ENCODE data around the gene CAMTA1. TPM values are rescaled to one million over a fixed set of nuclear protein-coding genes. Genes with fewer than 3 reads are reported as not detected.
"Not testable (repeated sequence)": the region's sequence is repeated elsewhere in the genome, so short reads cannot be mapped to it uniquely, and the experiment has no call there.

The CAMTA1 gene, protein sequence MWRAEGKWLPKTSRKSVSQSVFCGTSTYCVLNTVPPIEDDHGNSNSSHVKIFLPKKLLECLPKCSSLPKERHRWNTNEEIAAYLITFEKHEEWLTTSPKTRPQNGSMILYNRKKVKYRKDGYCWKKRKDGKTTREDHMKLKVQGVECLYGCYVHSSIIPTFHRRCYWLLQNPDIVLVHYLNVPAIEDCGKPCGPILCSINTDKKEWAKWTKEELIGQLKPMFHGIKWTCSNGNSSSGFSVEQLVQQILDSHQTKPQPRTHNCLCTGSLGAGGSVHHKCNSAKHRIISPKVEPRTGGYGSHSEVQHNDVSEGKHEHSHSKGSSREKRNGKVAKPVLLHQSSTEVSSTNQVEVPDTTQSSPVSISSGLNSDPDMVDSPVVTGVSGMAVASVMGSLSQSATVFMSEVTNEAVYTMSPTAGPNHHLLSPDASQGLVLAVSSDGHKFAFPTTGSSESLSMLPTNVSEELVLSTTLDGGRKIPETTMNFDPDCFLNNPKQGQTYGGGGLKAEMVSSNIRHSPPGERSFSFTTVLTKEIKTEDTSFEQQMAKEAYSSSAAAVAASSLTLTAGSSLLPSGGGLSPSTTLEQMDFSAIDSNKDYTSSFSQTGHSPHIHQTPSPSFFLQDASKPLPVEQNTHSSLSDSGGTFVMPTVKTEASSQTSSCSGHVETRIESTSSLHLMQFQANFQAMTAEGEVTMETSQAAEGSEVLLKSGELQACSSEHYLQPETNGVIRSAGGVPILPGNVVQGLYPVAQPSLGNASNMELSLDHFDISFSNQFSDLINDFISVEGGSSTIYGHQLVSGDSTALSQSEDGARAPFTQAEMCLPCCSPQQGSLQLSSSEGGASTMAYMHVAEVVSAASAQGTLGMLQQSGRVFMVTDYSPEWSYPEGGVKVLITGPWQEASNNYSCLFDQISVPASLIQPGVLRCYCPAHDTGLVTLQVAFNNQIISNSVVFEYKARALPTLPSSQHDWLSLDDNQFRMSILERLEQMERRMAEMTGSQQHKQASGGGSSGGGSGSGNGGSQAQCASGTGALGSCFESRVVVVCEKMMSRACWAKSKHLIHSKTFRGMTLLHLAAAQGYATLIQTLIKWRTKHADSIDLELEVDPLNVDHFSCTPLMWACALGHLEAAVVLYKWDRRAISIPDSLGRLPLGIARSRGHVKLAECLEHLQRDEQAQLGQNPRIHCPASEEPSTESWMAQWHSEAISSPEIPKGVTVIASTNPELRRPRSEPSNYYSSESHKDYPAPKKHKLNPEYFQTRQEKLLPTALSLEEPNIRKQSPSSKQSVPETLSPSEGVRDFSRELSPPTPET (N-terminal part only)
- 10 to 100 TPM; 81.9 to 89.8 (median 88.0) TPM for polyA plus RNA-seq (ENCODE audit: insufficient read length in 3 of 3)
- long read RNA-seq, donor 1, transcript CAMTA1-208 (4 exons, 567 nt): major isoform, 53 of 95 reads
- long read RNA-seq, donor 1, transcript CAMTA1-209 (4 exons, 863 nt): minor isoform, 11 of 95 reads
- long read RNA-seq, donor 1, transcript CAMTA1-213 (3 exons, 538 nt): minor isoform, 20 of 95 reads
- long read RNA-seq, donor 1, partial matches to known transcripts: 7 of 95 reads
- long read RNA-seq, donor 1, other reads (novel, unspliced or antisense): 0 of 95 reads
- long read RNA-seq, donor 2, transcript CAMTA1-209 (4 exons, 863 nt): minor isoform, 9 of 95 reads
- long read RNA-seq, donor 2, transcript CAMTA1-208 (4 exons, 567 nt): major isoform, 61 of 95 reads
- long read RNA-seq, donor 2, transcript CAMTA1-213 (3 exons, 538 nt): minor isoform, 21 of 95 reads
- long read RNA-seq, donor 2, partial matches to known transcripts: 0 of 95 reads
- long read RNA-seq, donor 2, other reads (novel, unspliced or antisense): 0 of 95 reads
- long read RNA-seq, donor 3, transcript CAMTA1-213 (3 exons, 538 nt): minor isoform, 28 of 123 reads
- long read RNA-seq, donor 3, transcript CAMTA1-208 (4 exons, 567 nt): major isoform, 67 of 123 reads
- long read RNA-seq, donor 3, transcript CAMTA1-202 (5 exons, 431 nt): minor isoform, 13 of 123 reads
- long read RNA-seq, donor 3, transcript CAMTA1-209 (4 exons, 863 nt): minor isoform, 14 of 123 reads
- long read RNA-seq, donor 3, partial matches to known transcripts: 0 of 123 reads
- long read RNA-seq, donor 3, other reads (novel, unspliced or antisense): 0 of 123 reads
- long read RNA-seq, donor 4, transcript CAMTA1-213 (3 exons, 538 nt): minor isoform, 15 of 76 reads
- long read RNA-seq, donor 4, transcript CAMTA1-208 (4 exons, 567 nt): major isoform, 48 of 76 reads
- long read RNA-seq, donor 4, transcript CAMTA1-209 (4 exons, 863 nt): minor isoform, 8 of 76 reads
- long read RNA-seq, donor 4, transcript CAMTA1-202 (5 exons, 431 nt): minor isoform, 5 of 76 reads
- long read RNA-seq, donor 4, partial matches to known transcripts: 0 of 76 reads
- long read RNA-seq, donor 4, other reads (novel, unspliced or antisense): 0 of 76 reads
- long read RNA-seq, donor 5: 0 reads
- long read RNA-seq, donor 6, transcript CAMTA1-213 (3 exons, 538 nt): minor isoform, 21 of 110 reads
- long read RNA-seq, donor 6, transcript CAMTA1-202 (5 exons, 431 nt): minor isoform, 11 of 110 reads
- long read RNA-seq, donor 6, transcript CAMTA1-209 (4 exons, 863 nt): minor isoform, 12 of 110 reads
- long read RNA-seq, donor 6, transcript CAMTA1-208 (4 exons, 567 nt): major isoform, 49 of 110 reads
- long read RNA-seq, donor 6, partial matches to known transcripts: 17 of 110 reads
- long read RNA-seq, donor 6, other reads (novel, unspliced or antisense): 0 of 110 reads
- long read RNA-seq, donor 7, transcript CAMTA1-209 (4 exons, 863 nt): minor isoform, 15 of 125 reads
- long read RNA-seq, donor 7, transcript CAMTA1-213 (3 exons, 538 nt): minor isoform, 28 of 125 reads
- long read RNA-seq, donor 7, transcript CAMTA1-208 (4 exons, 567 nt): major isoform, 57 of 125 reads
- long read RNA-seq, donor 7, transcript CAMTA1-202 (5 exons, 431 nt): minor isoform, 10 of 125 reads
- long read RNA-seq, donor 7, partial matches to known transcripts: 13 of 125 reads
- long read RNA-seq, donor 7, other reads (novel, unspliced or antisense): 0 of 125 reads
- long read RNA-seq, donor 8, transcript CAMTA1-202 (5 exons, 431 nt): minor isoform, 13 of 170 reads
- long read RNA-seq, donor 8, transcript CAMTA1-208 (4 exons, 567 nt): major isoform, 91 of 170 reads
- long read RNA-seq, donor 8, transcript CAMTA1-213 (3 exons, 538 nt): minor isoform, 41 of 170 reads
- long read RNA-seq, donor 8, transcript CAMTA1-209 (4 exons, 863 nt): minor isoform, 12 of 170 reads
- long read RNA-seq, donor 8, partial matches to known transcripts: 13 of 170 reads
- long read RNA-seq, donor 8, other reads (novel, unspliced or antisense): 0 of 170 reads
- long read RNA-seq, donor 9, transcript CAMTA1-208 (4 exons, 567 nt): major isoform, 36 of 83 reads
- long read RNA-seq, donor 9, transcript CAMTA1-202 (5 exons, 431 nt): minor isoform, 6 of 83 reads
- long read RNA-seq, donor 9, transcript CAMTA1-213 (3 exons, 538 nt): minor isoform, 21 of 83 reads
- long read RNA-seq, donor 9, transcript CAMTA1-209 (4 exons, 863 nt): minor isoform, 9 of 83 reads
- long read RNA-seq, donor 9, partial matches to known transcripts: 11 of 83 reads
- long read RNA-seq, donor 9, other reads (novel, unspliced or antisense): 0 of 83 reads
- long read RNA-seq, donor 10, transcript CAMTA1-208 (4 exons, 567 nt): major isoform, 66 of 112 reads
- long read RNA-seq, donor 10, transcript CAMTA1-209 (4 exons, 863 nt): minor isoform, 13 of 112 reads
- long read RNA-seq, donor 10, transcript CAMTA1-213 (3 exons, 538 nt): minor isoform, 24 of 112 reads
- long read RNA-seq, donor 10, transcript CAMTA1-202 (5 exons, 431 nt): minor isoform, 9 of 112 reads
- long read RNA-seq, donor 10, partial matches to known transcripts: 0 of 112 reads
- long read RNA-seq, donor 10, other reads (novel, unspliced or antisense): 0 of 112 reads
- long read RNA-seq, donor 11, transcript CAMTA1-213 (3 exons, 538 nt): minor isoform, 19 of 66 reads
- long read RNA-seq, donor 11, transcript CAMTA1-208 (4 exons, 567 nt): major isoform, 37 of 66 reads
- long read RNA-seq, donor 11, transcript CAMTA1-209 (4 exons, 863 nt): minor isoform, 6 of 66 reads
- long read RNA-seq, donor 11, partial matches to known transcripts: 0 of 66 reads
- long read RNA-seq, donor 11, other reads (novel, unspliced or antisense): 0 of 66 reads
- long read RNA-seq, donor 12, transcript CAMTA1-208 (4 exons, 567 nt): major isoform, 19 of 44 reads
- long read RNA-seq, donor 12, transcript CAMTA1-213 (3 exons, 538 nt): minor isoform, 12 of 44 reads
- long read RNA-seq, donor 12, partial matches to known transcripts: 5 of 44 reads
- long read RNA-seq, donor 12, other reads (novel, unspliced or antisense): 0 of 44 reads
- long read RNA-seq, donor 13, transcript CAMTA1-208 (4 exons, 567 nt): major isoform, 116 of 220 reads
- long read RNA-seq, donor 13, transcript CAMTA1-209 (4 exons, 863 nt): minor isoform, 20 of 220 reads
- long read RNA-seq, donor 13, transcript CAMTA1-202 (5 exons, 431 nt): minor isoform, 15 of 220 reads
- long read RNA-seq, donor 13, transcript CAMTA1-213 (3 exons, 538 nt): minor isoform, 40 of 220 reads
- long read RNA-seq, donor 13, partial matches to known transcripts: 28 of 220 reads
- long read RNA-seq, donor 13, other reads (novel, unspliced or antisense): 0 of 220 reads
- long read RNA-seq, donor 14, transcript CAMTA1-209 (4 exons, 863 nt): minor isoform, 7 of 92 reads
- long read RNA-seq, donor 14, transcript CAMTA1-208 (4 exons, 567 nt): major isoform, 48 of 92 reads
- long read RNA-seq, donor 14, transcript CAMTA1-213 (3 exons, 538 nt): minor isoform, 28 of 92 reads
- long read RNA-seq, donor 14, transcript CAMTA1-202 (5 exons, 431 nt): minor isoform, 8 of 92 reads
- long read RNA-seq, donor 14, partial matches to known transcripts: 0 of 92 reads
- long read RNA-seq, donor 14, other reads (novel, unspliced or antisense): 0 of 92 reads
- long read RNA-seq, donor 15, transcript CAMTA1-208 (4 exons, 567 nt): major isoform, 25 of 38 reads
- long read RNA-seq, donor 15, transcript CAMTA1-213 (3 exons, 538 nt): minor isoform, 7 of 38 reads
- long read RNA-seq, donor 15, partial matches to known transcripts: 0 of 38 reads
- long read RNA-seq, donor 15, other reads (novel, unspliced or antisense): 0 of 38 reads
- long read RNA-seq, donor 16, transcript CAMTA1-202 (5 exons, 431 nt): minor isoform, 12 of 273 reads
- long read RNA-seq, donor 16, transcript CAMTA1-213 (3 exons, 538 nt): minor isoform, 57 of 273 reads
- long read RNA-seq, donor 16, transcript CAMTA1-209 (4 exons, 863 nt): minor isoform, 24 of 273 reads
- long read RNA-seq, donor 16, transcript CAMTA1-208 (4 exons, 567 nt): major isoform, 142 of 273 reads
- long read RNA-seq, donor 16, partial matches to known transcripts: 28 of 273 reads
- long read RNA-seq, donor 16, other reads (novel, unspliced or antisense): 7 of 273 reads

DNA sequence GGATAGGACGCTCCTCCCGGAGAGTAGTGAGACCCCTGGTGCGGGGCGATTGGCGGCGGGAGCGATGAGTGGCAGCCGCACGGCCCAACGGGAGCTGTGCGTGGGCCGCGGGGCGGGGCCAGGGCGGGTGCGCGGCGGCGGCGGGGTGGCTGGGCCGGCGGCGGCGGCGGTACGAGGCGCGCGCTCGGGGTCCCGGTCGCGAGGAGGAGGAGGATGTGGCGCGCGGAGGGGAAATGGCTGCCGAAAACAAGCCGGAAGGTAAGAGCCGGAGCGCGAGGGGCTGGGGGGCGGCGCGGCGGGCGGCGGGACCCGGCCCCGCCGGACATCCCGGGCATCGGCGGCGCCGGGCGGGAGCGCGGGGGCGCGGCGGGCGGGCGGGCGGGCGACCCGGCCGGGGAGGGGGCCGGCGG is at the start of gene CAMTA1:
CAMTA1 (plus strand) TSS at position 137 of the 410 bp plus-strand sequence; CDS start at position 214, 77 bp downstream.
- DNase-seq (ENCODE audit: extremely low read depth in 1 of 11, low read depth in 9 of 11, low spot score in 4 of 11): no peak

DNA sequence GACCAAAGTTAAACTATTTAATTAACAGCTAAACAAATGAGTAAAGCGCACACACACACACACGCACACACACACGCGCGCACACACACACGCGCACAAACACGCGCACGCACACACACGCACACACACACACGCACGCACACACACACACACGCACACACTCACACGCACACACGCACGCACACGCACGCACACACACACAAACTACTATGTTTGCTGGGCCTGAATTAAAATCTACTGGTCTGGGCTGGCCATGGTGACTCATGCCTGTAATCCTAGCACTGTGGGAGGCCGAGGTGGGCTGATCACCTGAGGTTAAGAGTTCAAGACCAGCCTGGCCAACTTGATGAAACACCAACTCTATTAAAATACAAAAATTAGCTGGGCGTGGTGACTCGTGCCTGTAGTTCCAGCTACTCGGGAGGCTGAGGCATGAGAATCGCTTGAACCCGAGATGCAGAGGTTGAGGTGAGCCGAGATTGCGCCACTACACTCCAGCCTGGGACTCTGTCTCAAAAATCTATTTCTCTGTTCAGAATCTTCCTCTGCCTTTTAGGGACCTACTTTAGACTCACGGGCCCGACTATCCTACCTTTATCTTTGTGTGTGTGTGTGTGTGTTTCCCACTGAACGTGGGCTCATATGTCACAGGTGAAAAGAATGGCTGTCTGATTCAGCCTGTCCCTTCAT is 46.1 kb upstream of the CAMTA1 start:
- no peak for DNase-seq (ENCODE audit: extremely low read depth in 1 of 11, low read depth in 9 of 11, low spot score in 4 of 11)

DNA sequence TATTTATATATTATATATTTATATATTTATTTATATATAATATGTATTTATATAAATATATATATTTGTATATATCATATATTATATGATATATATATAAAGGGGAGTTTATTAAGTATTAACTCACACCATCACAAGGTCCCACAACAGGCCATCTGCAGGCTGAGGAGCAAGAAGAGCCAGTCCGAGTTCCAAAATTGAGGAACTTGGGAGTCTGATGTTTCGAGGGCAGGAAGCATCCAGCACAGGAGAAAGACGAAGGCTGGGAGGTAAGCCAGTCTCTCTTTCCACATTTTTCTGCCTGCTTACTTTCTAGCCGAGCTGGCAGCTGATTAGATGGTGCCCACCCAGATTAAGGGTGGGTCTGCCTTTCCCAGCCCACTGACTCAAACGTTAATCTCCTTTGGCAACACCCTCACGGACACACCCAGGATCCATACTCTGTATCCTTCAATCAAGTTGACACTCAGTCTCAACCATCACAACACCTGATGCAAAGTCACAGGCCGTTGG is 42.5 kb upstream of the CAMTA1 start:
- not testable (repeated sequence) for DNase-seq (ENCODE audit: extremely low read depth in 1 of 11, low read depth in 9 of 11, low spot score in 4 of 11)

DNA sequence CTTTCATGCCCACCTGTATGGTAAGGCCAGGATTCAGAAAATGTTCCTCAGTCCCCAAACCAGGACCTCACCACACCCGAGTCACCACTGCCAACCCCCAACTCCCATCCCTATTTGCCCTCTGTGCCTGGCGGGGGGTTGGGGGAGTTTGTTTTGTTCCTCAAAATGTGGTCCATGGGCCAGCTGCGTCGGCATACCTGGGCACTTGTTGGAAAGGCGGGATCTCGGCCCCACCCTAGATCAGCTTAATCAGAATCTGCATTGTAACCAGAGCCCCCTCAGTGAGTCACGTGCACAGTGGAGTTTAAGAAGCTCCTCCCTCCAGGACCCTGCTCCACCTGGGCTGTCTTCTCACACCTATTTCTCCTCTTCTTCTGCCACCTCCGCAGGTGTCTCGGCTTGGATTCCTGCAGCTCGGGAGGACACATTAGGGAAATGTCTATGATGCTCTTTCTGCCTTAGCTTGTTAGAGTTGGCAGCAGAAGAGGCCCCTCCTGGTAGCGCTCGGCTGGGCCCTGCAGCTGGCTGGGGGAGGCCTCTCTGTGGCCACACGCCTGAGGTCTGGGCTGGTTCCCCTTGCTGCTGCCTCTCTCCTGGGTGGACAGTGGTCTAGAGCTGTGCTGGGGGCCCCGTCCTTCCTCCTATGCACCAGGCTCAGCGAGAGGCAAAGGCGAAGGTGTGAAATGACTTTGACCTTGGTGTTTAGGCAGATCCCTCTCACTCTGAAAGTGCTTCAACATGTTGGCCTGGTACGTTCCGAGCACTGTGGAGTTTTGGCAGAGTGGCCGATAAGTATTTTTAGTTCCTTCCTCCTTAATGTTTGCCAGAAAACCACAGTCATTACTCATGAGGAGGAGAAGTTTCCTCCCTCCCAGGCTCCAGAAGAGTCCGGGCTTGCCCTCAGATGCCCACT is 41.8 kb upstream of the CAMTA1 start:
- DNase-seq (ENCODE audit: extremely low read depth in 1 of 11, low read depth in 9 of 11, low spot score in 4 of 11): no peak

DNA sequence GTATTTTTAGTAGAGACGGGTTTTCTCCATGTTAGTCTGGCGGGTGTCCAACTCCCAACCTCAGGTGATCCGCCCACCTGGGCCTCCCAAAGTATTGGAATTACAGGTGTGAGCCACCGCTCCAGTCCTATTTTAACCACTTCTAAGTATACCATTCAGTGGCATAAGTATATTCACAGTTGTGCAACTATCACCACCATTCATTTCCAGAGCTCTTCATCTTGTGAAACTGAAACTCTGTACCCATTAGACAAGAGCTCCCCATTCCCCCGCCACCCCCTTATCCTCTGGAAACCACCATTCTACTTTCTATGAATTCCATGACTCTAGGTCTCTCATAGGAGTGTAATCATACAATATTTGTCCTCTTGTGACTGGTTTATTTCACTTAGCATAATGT is 40.2 kb upstream of the CAMTA1 start:
- DNase-seq (ENCODE audit: extremely low read depth in 1 of 11, low read depth in 9 of 11, low spot score in 4 of 11): no peak

DNA sequence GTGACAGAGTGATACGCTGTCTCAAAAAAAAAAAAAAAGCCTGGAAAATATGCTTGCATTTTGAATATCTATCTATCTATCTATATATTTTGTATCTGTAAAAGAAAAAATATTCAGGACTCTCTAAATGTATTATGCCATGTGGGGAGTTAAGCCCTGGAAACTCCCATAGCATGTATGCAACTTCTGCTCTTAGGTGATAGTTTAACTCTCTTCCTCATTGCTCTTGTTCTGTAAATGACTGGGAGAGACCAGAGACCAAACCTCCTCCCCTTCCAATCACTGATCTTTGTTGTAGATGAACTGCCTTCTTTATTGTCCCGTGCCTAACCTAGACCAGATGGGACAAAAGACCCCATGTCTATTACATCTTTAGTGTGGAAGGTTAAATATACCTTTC is 37.6 kb upstream of the CAMTA1 start:
- DNase-seq (ENCODE audit: extremely low read depth in 1 of 11, low read depth in 9 of 11, low spot score in 4 of 11): no peak

DNA sequence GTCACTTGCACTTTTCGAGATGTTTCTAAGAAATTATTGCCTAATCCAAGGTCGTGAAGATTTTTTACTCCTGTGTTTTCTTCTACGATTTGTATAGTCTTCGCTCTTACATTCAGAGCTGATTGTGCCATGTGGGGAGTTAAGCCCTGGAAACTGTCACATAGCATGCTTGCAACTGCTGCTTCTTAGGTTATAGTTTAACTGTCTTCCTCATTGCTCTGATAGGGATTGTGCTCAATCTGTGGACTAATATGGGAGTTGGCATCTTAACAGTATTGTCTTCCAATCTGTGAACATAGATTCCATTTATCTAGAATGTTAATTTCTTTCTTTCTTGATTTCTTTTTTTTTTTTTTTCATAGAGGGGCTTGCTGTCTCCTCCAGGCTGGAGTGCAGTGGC is 34.8 kb upstream of the CAMTA1 start:
- DNase-seq (ENCODE audit: extremely low read depth in 1 of 11, low read depth in 9 of 11, low spot score in 4 of 11): no peak

DNA sequence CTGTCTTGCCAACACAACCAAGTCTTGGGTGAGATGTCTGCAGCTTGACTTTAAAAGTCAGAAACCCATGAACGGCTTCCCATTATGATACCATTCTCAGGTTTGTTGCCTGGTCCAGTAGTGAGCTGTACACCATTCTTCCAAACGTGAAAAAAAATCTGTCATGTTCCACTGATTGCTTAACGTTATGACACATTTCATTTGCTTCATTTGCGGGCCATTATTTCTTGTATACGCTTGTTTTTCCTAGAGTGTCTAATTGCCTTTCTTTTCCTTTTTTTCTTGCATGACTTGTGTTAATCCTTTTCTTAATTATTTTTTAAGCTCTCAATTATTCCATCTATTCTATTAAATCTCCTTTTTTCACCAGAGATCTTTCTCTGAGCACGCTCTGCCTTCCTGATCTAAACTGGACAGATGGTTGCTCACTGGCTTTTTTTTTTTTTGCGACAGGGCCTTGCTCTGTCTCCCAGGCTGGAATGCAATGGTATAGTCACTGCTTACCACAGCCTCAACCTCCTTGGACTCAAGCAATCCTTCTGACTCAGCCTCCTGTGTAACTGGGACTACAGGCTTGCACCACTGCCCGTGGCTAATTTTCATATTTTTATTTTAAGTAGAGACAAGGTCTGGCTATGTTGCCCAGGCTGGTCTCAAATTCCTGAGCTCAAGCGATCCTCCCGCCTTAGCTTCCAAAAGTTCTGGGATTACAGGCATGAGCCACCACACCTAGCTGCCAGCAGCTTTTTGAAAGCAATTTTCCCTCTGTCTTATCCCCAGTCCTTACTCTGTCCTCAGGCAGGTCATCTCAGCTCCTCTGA is 31.7 kb upstream of the CAMTA1 start:
- no peak for DNase-seq (ENCODE audit: extremely low read depth in 1 of 11, low read depth in 9 of 11, low spot score in 4 of 11)
